Upper lobe of left lung (tissue), 6 donors: ENCODE data around the gene SFXN4. TPM values are rescaled to one million over a fixed set of nuclear protein-coding genes. Genes with fewer than 3 reads are reported as not detected.
A peak's percentile ranks its signal among the peaks of the same experiment; 100 is the strongest.

Experiments used
- ATAC-seq, 2 donors: fragments of 200-7000 bp; cut with Tn5 transposase; one replicate each; pipeline ENCODE4 v1.9.1; 2022; ENCODE audit warnings: mild to moderate bottlenecking in 2 of 2, moderate library complexity in 2 of 2; ENCODE audit not compliant: low FRiP score in 2 of 2
- DNase-seq, 2 donors: peaks; one replicate each; pipeline ENCODE4 v3.0.0-alpha.2; 2019 to 2020
- H3K27ac ChIP-seq, 4 donors: fragments of 200-600 bp; sonication (generic); one replicate each; pipeline ENCODE4 v1.5.1; 2016 to 2019
- H3K27me3 ChIP-seq, 4 donors: fragments of 200-600 bp; sonication (generic); one replicate each; pipeline ENCODE4 v1.5.1; 2017 to 2019
- H3K36me3 ChIP-seq, 4 donors: fragments of 200-600 bp; sonication (generic); one replicate each; pipeline ENCODE4 v1.5.1; 2016 to 2019
- H3K4me1 ChIP-seq, 4 donors: fragments of 200-600 bp; sonication (generic); one replicate each; pipeline ENCODE4 v1.5.1; 2018 to 2019
- H3K4me3 ChIP-seq, 4 donors: fragments of 200-600 bp; sonication (generic); one replicate each; pipeline ENCODE4 v1.5.1; 2017 to 2019; ENCODE audit warnings: mild to moderate bottlenecking in 2 of 4, moderate library complexity in 1 of 4
- H3K9me3 ChIP-seq, 4 donors: fragments of 200-600 bp; sonication (generic); one replicate each; pipeline ENCODE4 v1.5.1; 2018 to 2019
- CTCF ChIP-seq, 6 experiments: fragments of 450-650 bp in 4 of 6; fragments of 200-600 bp in 2 of 6; sonication (generic) in 2 of 6; IDR thresholded peaks; one replicate each; pipeline ENCODE4 v1.5.1; 2016 to 2019; ENCODE audit warnings: antibody characterized with exemption in 6 of 6
- EP300 ChIP-seq, 4 donors: sonication (generic); formaldehyde crosslinking; IDR thresholded peaks; one replicate each; pipeline ENCODE4 v1.5.1; 2017; ENCODE audit warnings: antibody characterized with exemption in 4 of 4, control low read depth in 2 of 4
- POLR2A ChIP-seq, 4 donors: fragments of 450-650 bp; IDR thresholded peaks; one replicate each; pipeline ENCODE4 v1.5.1; 2016 to 2017; ENCODE audit warnings: antibody characterized with exemption in 4 of 4, mild to moderate bottlenecking in 2 of 4
- POLR2AphosphoS5 ChIP-seq, 2 donors: sonication (generic); formaldehyde crosslinking; IDR thresholded peaks; one replicate each; pipeline ENCODE4 v1.5.1; 2017; ENCODE audit warnings: antibody characterized with exemption in 2 of 2
- WGBS, 2 donors: methylation state at CpG; one replicate each; pipeline ENCODE4 v1.1.5; 2017 to 2018; 5-methylcytosine and 5-hydroxymethylcytosine counted together
- total RNA-seq, 6 donors: library from RNA; depleted of rRNA in 4 of 6; stranded (reverse); fragments of >200 nt in 4 of 6; gene quantifications; one replicate each; pipeline versions ENCODE4 v1.1.0 to v1.2.1, GENCODE V29; 2016 to 2021
- donor health status: DM: no; HTN: no; CAD: no; lungs with moderate emphysema.
- donor health status: DM: no; HTN: yes; CAD: no; lungs with severe emphysema.

Gene SFXN4
- total RNA-seq, 6 donors from 2014 or later: 4.4 to 47.1 (median 19.0) TPM

GRCh38 chr10:119136084-119136483, 29.4 kb downstream of the SFXN4 start:
- no peak for ATAC-seq
- WGBS, 2 donors: 78 to 79% methylated on average over 7 of the region's 7 CpGs
- Histone ChIP-seq H3K27ac (peak overlapping the region; percentile 34 to 84 (median 42)), H3K36me3 (peaks cover 2 to 19% (median 9%) of the 10 kb centered on the region in 4 donors), H3K4me3 (no peak overlapping the region), H3K9me3 (no peaks in the 10 kb centered on the region), H3K27me3 (no peaks in the 10 kb centered on the region), H3K4me1 (peaks cover 9 to 23% (median 16%) of the 10 kb centered on the region in 4 donors)
- no peak for DNase-seq
- TF ChIP-seq POLR2AphosphoS5 (IDR thresholded peaks at IDR 0.05) (no peak), CTCF (IDR thresholded peaks at IDR 0.05) (no peak), EP300 (IDR thresholded peaks at IDR 0.05) (no peak), POLR2A (IDR thresholded peaks at IDR 0.05) (no peak)

- Histone ChIP-seq H3K36me3 (peaks cover 2 to 19% (median 9%) of the 10 kb centered on the region in 4 donors), H3K4me1 (peaks cover 9 to 29% (median 21%) of the 10 kb centered on the region in 4 donors), H3K27ac (peak overlapping the region; percentile 16 to 84 (median 47)), H3K27me3 (no peaks in the 10 kb centered on the region), H3K9me3 (no peaks in the 10 kb centered on the region), H3K4me3 (no peak overlapping the region)
- ATAC-seq (peak in 1 of 2 donors; percentile 55), DNase-seq (peak in 1 of 2 donors; percentile 58)
- no peak for TF ChIP-seq EP300 (IDR thresholded peaks at IDR 0.05)
- peak in 1 of 2 donors; percentile 76 for TF ChIP-seq POLR2AphosphoS5 (IDR thresholded peaks at IDR 0.05)
- no peak for TF ChIP-seq CTCF (IDR thresholded peaks at IDR 0.05)
- no peak for TF ChIP-seq POLR2A (IDR thresholded peaks at IDR 0.05)
- 41 to 52% methylated on average over 4 of the region's 4 CpGs for WGBS, 2 donors
Measured at GRCh38 chr10:119135513-119135881, 30.0 kb downstream of the SFXN4 start.

GRCh38 chr10:119133949-119134348, 31.6 kb downstream of the SFXN4 start:
- ATAC-seq: no peak
- Histone ChIP-seq H3K9me3 (no peaks in the 10 kb centered on the region), H3K36me3 (peaks cover 2 to 24% (median 12%) of the 10 kb centered on the region in 4 donors), H3K27ac (peak overlapping the region in 1 of 4 donors; percentile 84), H3K4me1 (peaks cover 9 to 30% (median 23%) of the 10 kb centered on the region in 4 donors), H3K27me3 (no peaks in the 10 kb centered on the region), H3K4me3 (no peak overlapping the region)
- peak in 1 of 2 donors; percentile 34 for DNase-seq
- 74 to 87% methylated on average over 8 of the region's 8 CpGs for WGBS, 2 donors
- TF ChIP-seq POLR2A (IDR thresholded peaks at IDR 0.05): no peak
- TF ChIP-seq EP300 (IDR thresholded peaks at IDR 0.05): no peak
- TF ChIP-seq CTCF (IDR thresholded peaks at IDR 0.05): no peak

- peaks cover 9 to 30% (median 23%) of the 10 kb centered on the region in 4 donors for H3K4me1 ChIP-seq
Measured at GRCh38 chr10:119132521-119133345, 32.8 kb downstream of the SFXN4 start.

More at GRCh38 chr10:119132521-119133345, 32.8 kb downstream of the SFXN4 start:
- no peaks in the 10 kb centered on the region for H3K9me3 ChIP-seq
- H3K27me3 ChIP-seq: no peaks in the 10 kb centered on the region
- H3K4me3 ChIP-seq: no peak overlapping the region
- peaks cover 2 to 30% (median 14%) of the 10 kb centered on the region in 4 donors for H3K36me3 ChIP-seq
- TF ChIP-seq CTCF (IDR thresholded peaks at IDR 0.05) (no peak), POLR2A (IDR thresholded peaks at IDR 0.05) (no peak), EP300 (IDR thresholded peaks at IDR 0.05) (no peak), POLR2AphosphoS5 (IDR thresholded peaks at IDR 0.05) (no peak)
- no peak for ATAC-seq
- 84 to 89% methylated on average over 12 to 14 of the region's 14 CpGs for WGBS, 2 donors
- no peak for DNase-seq
- H3K27ac ChIP-seq: peak overlapping the region; percentile 60 to 84 (median 74)
